ENCODE measurements around the gene TSPAN18.

Gene TSPAN18

GRCh38 chr11:44758983-44759382, 32.2 kb downstream of the TSPAN18 start:
- Mint-ChIP-seq H3K27ac (no peak overlapping the region), H3K4me1 (peaks cover 19% of the 10 kb centered on the region), H3K9me3 (no peaks in the 10 kb centered on the region), H3K36me3 (no peaks in the 10 kb centered on the region), H3K4me3 (no peak overlapping the region)
- no peak for DNase-seq (ENCODE audit: low spot score in 2 of 2)
- no peak for ATAC-seq

GRCh38 chr11:44759743-44760476, 33.1 kb downstream of the TSPAN18 start:
- Mint-ChIP-seq H3K36me3 (no peaks in the 10 kb centered on the region), H3K9me3 (no peaks in the 10 kb centered on the region), H3K4me3 (no peak overlapping the region), H3K4me1 (peaks cover 14% of the 10 kb centered on the region), H3K27ac (no peak overlapping the region)
- no peak for ATAC-seq
- no peak for DNase-seq (ENCODE audit: low spot score in 2 of 2)

- ATAC-seq (no peak), DNase-seq (ENCODE audit: low spot score in 2 of 2) (no peak)
- H3K4me1 Mint-ChIP-seq: peaks cover 14% of the 10 kb centered on the region
- H3K27ac Mint-ChIP-seq: no peak overlapping the region
- no peaks in the 10 kb centered on the region for H3K36me3 Mint-ChIP-seq
- H3K9me3 Mint-ChIP-seq: no peaks in the 10 kb centered on the region
- H3K4me3 Mint-ChIP-seq: no peak overlapping the region
Measured at GRCh38 chr11:44760477-44760872, 33.7 kb downstream of the TSPAN18 start.

- Mint-ChIP-seq H3K36me3 (no peaks in the 10 kb centered on the region), H3K9me3 (no peaks in the 10 kb centered on the region), H3K4me1 (peaks cover 14% of the 10 kb centered on the region), H3K4me3 (no peak overlapping the region), H3K27ac (no peak overlapping the region)
- DNase-seq (ENCODE audit: low spot score in 2 of 2) (no peak), ATAC-seq (peak; percentile 21)
Measured at GRCh38 chr11:44760917-44761550, 34.3 kb downstream of the TSPAN18 start.

- Mint-ChIP-seq H3K27ac (no peak overlapping the region), H3K36me3 (no peaks in the 10 kb centered on the region), H3K9me3 (no peaks in the 10 kb centered on the region), H3K4me3 (no peak overlapping the region), H3K4me1 (peaks cover 14% of the 10 kb centered on the region)
- DNase-seq (ENCODE audit: low spot score in 2 of 2) (no peak), ATAC-seq (no peak)
Measured at GRCh38 chr11:44761551-44761961, 34.8 kb downstream of the TSPAN18 start.

- DNase-seq (ENCODE audit: low spot score in 2 of 2) (no peak), ATAC-seq (no peak)
- no peaks in the 10 kb centered on the region for H3K9me3 Mint-ChIP-seq
- H3K4me3 Mint-ChIP-seq: no peak overlapping the region
- H3K4me1 Mint-ChIP-seq: peaks cover 14% of the 10 kb centered on the region
- peak overlapping the region; percentile 18 for H3K27ac Mint-ChIP-seq
- H3K36me3 Mint-ChIP-seq: no peaks in the 10 kb centered on the region
Measured at GRCh38 chr11:44763121-44763820, 36.5 kb downstream of the TSPAN18 start.

- Mint-ChIP-seq H3K27ac (peak overlapping the region; percentile 18), H3K4me1 (peaks cover 14% of the 10 kb centered on the region), H3K9me3 (no peaks in the 10 kb centered on the region), H3K36me3 (no peaks in the 10 kb centered on the region), H3K4me3 (no peak overlapping the region)
- no peak for ATAC-seq
- no peak for DNase-seq (ENCODE audit: low spot score in 2 of 2)
Measured at GRCh38 chr11:44764583-44764982, 37.8 kb downstream of the TSPAN18 start.

- Mint-ChIP-seq H3K4me1 (peaks cover 14% of the 10 kb centered on the region), H3K36me3 (no peaks in the 10 kb centered on the region), H3K9me3 (no peaks in the 10 kb centered on the region), H3K27ac (no peak overlapping the region), H3K4me3 (no peak overlapping the region)
- ATAC-seq (no peak), DNase-seq (ENCODE audit: low spot score in 2 of 2) (no peak)
Measured at GRCh38 chr11:44765026-44765595, 38.3 kb downstream of the TSPAN18 start.

GRCh38 chr11:44765676-44766075, 38.9 kb downstream of the TSPAN18 start:
- no peak for ATAC-seq
- no peak for DNase-seq (ENCODE audit: low spot score in 2 of 2)
- no peak overlapping the region for H3K4me3 Mint-ChIP-seq
- H3K27ac Mint-ChIP-seq: no peak overlapping the region
- peaks cover 20% of the 10 kb centered on the region for H3K4me1 Mint-ChIP-seq
- no peaks in the 10 kb centered on the region for H3K9me3 Mint-ChIP-seq
- H3K36me3 Mint-ChIP-seq: no peaks in the 10 kb centered on the region

- no peak for ATAC-seq
- DNase-seq (ENCODE audit: low spot score in 2 of 2): no peak
- no peaks in the 10 kb centered on the region for H3K36me3 Mint-ChIP-seq
Measured at GRCh38 chr11:44766112-44766971, 39.6 kb downstream of the TSPAN18 start.

GRCh38 chr11:44766972-44767278, 40.2 kb downstream of the TSPAN18 start:
- peaks cover 23% of the 10 kb centered on the region for H3K4me1 Mint-ChIP-seq

More at GRCh38 chr11:44766112-44766971, 39.6 kb downstream of the TSPAN18 start:
- Mint-ChIP-seq H3K27ac (no peak overlapping the region), H3K4me3 (no peak overlapping the region), H3K9me3 (no peaks in the 10 kb centered on the region), H3K4me1 (peaks cover 23% of the 10 kb centered on the region)

GRCh38 chr11:44767421-44767820, 40.7 kb downstream of the TSPAN18 start:
- H3K36me3 Mint-ChIP-seq: no peaks in the 10 kb centered on the region
- no peak overlapping the region for H3K4me3 Mint-ChIP-seq
- peaks cover 19% of the 10 kb centered on the region for H3K4me1 Mint-ChIP-seq
- H3K9me3 Mint-ChIP-seq: no peaks in the 10 kb centered on the region
- DNase-seq (ENCODE audit: low spot score in 2 of 2) (no peak), ATAC-seq (no peak)
- H3K27ac Mint-ChIP-seq: no peak overlapping the region

More at GRCh38 chr11:44766972-44767278, 40.2 kb downstream of the TSPAN18 start:
- no peak for ATAC-seq
- H3K36me3 Mint-ChIP-seq: no peaks in the 10 kb centered on the region
- H3K4me3 Mint-ChIP-seq: no peak overlapping the region
- DNase-seq (ENCODE audit: low spot score in 2 of 2): no peak
- no peaks in the 10 kb centered on the region for H3K9me3 Mint-ChIP-seq
- no peak overlapping the region for H3K27ac Mint-ChIP-seq

- ATAC-seq (no peak), DNase-seq (ENCODE audit: low spot score in 2 of 2) (no peak)
- Mint-ChIP-seq H3K36me3 (no peaks in the 10 kb centered on the region), H3K27ac (peak overlapping the region; percentile 8), H3K9me3 (no peaks in the 10 kb centered on the region), H3K4me1 (peaks cover 19% of the 10 kb centered on the region), H3K4me3 (no peak overlapping the region)
Measured at GRCh38 chr11:44770401-44770800, 43.6 kb downstream of the TSPAN18 start.

GRCh38 chr11:44771252-44771734, 44.5 kb downstream of the TSPAN18 start:
- ATAC-seq (no peak), DNase-seq (ENCODE audit: low spot score in 2 of 2) (no peak)
- no peak overlapping the region for H3K4me3 Mint-ChIP-seq
- peaks cover 21% of the 10 kb centered on the region for H3K4me1 Mint-ChIP-seq
- no peaks in the 10 kb centered on the region for H3K36me3 Mint-ChIP-seq
- no peak overlapping the region for H3K27ac Mint-ChIP-seq
- no peaks in the 10 kb centered on the region for H3K9me3 Mint-ChIP-seq

- no peak for DNase-seq (ENCODE audit: low spot score in 2 of 2)
- no peak for ATAC-seq
- H3K36me3 Mint-ChIP-seq: no peaks in the 10 kb centered on the region
- peaks cover 21% of the 10 kb centered on the region for H3K4me1 Mint-ChIP-seq
- H3K4me3 Mint-ChIP-seq: no peak overlapping the region
- H3K9me3 Mint-ChIP-seq: no peaks in the 10 kb centered on the region
- H3K27ac Mint-ChIP-seq: no peak overlapping the region
Measured at GRCh38 chr11:44771841-44772240, 45.1 kb downstream of the TSPAN18 start.
